Loucy (cell line): Measurements from ENCODE around the gene PLS1.

Source experiments
- EZH2phosphoT487 ChIP-seq: fragments of 200-600 bp; IDR thresholded peaks from 2 replicates; pipeline ENCODE4 v1.6.1; 2018; ENCODE audit warnings: antibody characterized with exemption, mild to moderate bottlenecking, moderate library complexity, borderline replicate concordance
- TF ChIP-seq, protein P1 (sequence below): fragments of 200-600 bp; sonication (generic); conservative IDR thresholded peaks from 2 replicates; pipeline ENCODE4 v1.5.1; 2014; ENCODE audit warnings: mild to moderate bottlenecking, antibody characterized with exemption, low read length

DNA sequence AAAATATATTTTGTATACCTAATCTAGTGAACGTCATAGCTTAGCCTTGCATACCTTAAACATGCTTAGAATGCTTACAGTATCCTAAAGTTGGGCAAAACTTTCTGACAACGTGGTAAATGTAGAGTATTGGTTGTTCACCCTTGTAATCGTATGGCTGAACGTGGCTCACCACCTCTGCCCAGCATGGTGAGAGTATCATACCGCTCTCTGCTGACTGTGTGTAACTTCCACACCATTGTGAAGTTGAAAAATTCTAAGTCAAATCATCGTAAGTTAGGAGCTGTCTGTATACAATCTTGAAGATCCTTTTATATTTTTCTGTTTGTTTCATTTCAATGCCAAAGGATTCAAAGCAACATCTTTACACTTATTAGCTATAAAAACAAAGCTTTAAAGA is 64.2 kb downstream of the PLS1 start:
- TF ChIP-seq, protein P1, sequence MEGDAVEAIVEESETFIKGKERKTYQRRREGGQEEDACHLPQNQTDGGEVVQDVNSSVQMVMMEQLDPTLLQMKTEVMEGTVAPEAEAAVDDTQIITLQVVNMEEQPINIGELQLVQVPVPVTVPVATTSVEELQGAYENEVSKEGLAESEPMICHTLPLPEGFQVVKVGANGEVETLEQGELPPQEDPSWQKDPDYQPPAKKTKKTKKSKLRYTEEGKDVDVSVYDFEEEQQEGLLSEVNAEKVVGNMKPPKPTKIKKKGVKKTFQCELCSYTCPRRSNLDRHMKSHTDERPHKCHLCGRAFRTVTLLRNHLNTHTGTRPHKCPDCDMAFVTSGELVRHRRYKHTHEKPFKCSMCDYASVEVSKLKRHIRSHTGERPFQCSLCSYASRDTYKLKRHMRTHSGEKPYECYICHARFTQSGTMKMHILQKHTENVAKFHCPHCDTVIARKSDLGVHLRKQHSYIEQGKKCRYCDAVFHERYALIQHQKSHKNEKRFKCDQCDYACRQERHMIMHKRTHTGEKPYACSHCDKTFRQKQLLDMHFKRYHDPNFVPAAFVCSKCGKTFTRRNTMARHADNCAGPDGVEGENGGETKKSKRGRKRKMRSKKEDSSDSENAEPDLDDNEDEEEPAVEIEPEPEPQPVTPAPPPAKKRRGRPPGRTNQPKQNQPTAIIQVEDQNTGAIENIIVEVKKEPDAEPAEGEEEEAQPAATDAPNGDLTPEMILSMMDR, result no peak
- TF ChIP-seq EZH2phosphoT487, result no peak
